WERI-Rb-1 (cell line): ENCODE data around the gene RBM33.

Experiments used
- DNase-seq: peaks from one replicate; pipeline ENCODE4 v3.0.0-alpha.2; 2020
- H3K27ac ChIP-seq: fragments of 250-450 bp; sonication (Bioruptor Pico); 2 replicates; pipeline ENCODE4 v1.5.1; 2020; ENCODE audit warnings: mild to moderate bottlenecking, moderate library complexity
- H3K27me3 ChIP-seq: fragments of 250-450 bp; sonication (Bioruptor Pico); 2 replicates; pipeline ENCODE4 v1.5.1; 2021; ENCODE audit warnings: mild to moderate bottlenecking, low read depth, moderate library complexity; ENCODE audit not compliant: insufficient read depth, severe bottlenecking
- H3K36me3 ChIP-seq: fragments of 250-450 bp; sonication (Bioruptor Pico); 2 replicates; pipeline ENCODE4 v1.5.1; 2020; ENCODE audit warnings: mild to moderate bottlenecking, moderate library complexity
- H3K4me3 ChIP-seq: 2 replicates; pipeline ENCODE4 v1.5.1; 2011; ENCODE audit warnings: low read depth, mild to moderate bottlenecking, control low read depth, low read length
- H3K9me3 ChIP-seq: fragments of 250-450 bp; sonication (Bioruptor Pico); 2 replicates; pipeline ENCODE4 v1.5.1; 2021; ENCODE audit warnings: mild to moderate bottlenecking, moderate library complexity; ENCODE audit not compliant: severe bottlenecking
- TF ChIP-seq, protein P1 (sequence below): IDR thresholded peaks from 2 replicates; pipeline ENCODE4 v1.5.1; 2011; ENCODE audit warnings: low read depth, mild to moderate bottlenecking, control low read depth, inconsistent platforms, low read length

Gene RBM33

DNA sequence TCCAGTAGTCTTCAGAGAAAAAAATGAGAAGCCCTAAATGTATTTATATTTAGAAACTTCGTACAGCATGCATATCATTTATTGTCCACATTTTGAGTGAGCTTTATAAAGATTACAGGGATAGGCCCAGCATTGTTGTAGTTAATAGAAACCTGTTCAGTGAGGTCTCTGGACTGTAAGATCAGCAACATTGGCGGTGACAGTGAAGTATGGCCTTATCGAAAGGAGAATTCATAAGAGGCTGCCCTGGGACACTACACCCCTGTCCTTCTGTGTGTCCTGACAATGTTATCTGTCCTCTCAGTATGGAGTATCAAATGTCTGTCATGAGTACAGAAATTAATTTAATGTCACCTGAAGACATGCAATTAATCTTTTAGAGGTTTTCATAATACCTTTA is 110.6 kb downstream of the RBM33 start:
- Histone ChIP-seq H3K4me3 (no peak overlapping the region), H3K27me3 (no peaks in the 10 kb centered on the region), H3K36me3 (peaks cover 12% of the 10 kb centered on the region), H3K27ac (no peak overlapping the region), H3K9me3 (no peaks in the 10 kb centered on the region)
- TF ChIP-seq, protein P1, sequence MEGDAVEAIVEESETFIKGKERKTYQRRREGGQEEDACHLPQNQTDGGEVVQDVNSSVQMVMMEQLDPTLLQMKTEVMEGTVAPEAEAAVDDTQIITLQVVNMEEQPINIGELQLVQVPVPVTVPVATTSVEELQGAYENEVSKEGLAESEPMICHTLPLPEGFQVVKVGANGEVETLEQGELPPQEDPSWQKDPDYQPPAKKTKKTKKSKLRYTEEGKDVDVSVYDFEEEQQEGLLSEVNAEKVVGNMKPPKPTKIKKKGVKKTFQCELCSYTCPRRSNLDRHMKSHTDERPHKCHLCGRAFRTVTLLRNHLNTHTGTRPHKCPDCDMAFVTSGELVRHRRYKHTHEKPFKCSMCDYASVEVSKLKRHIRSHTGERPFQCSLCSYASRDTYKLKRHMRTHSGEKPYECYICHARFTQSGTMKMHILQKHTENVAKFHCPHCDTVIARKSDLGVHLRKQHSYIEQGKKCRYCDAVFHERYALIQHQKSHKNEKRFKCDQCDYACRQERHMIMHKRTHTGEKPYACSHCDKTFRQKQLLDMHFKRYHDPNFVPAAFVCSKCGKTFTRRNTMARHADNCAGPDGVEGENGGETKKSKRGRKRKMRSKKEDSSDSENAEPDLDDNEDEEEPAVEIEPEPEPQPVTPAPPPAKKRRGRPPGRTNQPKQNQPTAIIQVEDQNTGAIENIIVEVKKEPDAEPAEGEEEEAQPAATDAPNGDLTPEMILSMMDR = no peak
- no peak for DNase-seq

- DNase-seq = no peak
- Histone ChIP-seq H3K9me3 (no peaks in the 10 kb centered on the region), H3K27me3 (no peaks in the 10 kb centered on the region), H3K27ac (no peak overlapping the region), H3K4me3 (no peak overlapping the region), H3K36me3 (peaks cover 12% of the 10 kb centered on the region)
- TF ChIP-seq, protein P1 = no peak
These were observed 111.9 kb downstream of the RBM33 start for GRCh38 chr7:155756322-155756721.

GRCh38 chr7:155758348-155758747 is 113.9 kb downstream of the RBM33 start:
- TF ChIP-seq, protein P1 = no peak
- Histone ChIP-seq H3K27me3 (no peaks in the 10 kb centered on the region), H3K36me3 (peaks cover 14% of the 10 kb centered on the region), H3K27ac (no peak overlapping the region), H3K4me3 (no peak overlapping the region), H3K9me3 (no peaks in the 10 kb centered on the region)
- DNase-seq = peak; percentile 26

DNA sequence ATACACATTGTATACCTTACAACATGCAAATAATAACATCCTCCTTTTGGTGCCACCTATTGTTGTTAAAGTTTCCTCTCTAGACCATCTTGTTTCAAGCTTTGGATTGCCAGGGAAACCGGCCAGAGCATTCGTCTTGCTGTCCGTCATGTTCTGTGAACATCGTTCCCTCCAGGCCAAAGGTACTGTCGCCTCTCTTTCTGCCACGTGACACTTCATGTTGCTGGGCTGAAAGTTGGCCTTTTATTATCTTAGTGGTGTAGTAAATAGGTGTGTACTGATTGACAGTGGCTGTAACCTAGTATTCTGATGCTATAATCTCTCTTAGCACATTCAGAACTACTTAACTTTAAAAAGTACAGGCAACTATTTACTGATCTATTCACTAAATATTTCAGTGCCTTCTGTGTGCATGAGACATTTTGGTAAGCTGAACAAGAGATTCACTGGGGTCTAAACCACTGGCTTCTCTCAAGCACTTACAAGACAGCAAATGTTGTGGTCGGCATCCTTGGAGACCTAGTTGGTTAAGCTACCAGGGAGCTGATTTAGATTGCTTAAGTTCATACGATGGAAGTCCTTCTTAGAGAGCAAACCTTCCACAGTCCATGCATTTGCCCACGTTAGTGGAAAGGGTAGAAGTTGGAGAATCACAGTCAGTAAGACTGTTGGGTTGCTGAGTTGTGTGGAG is 115.4 kb downstream of the RBM33 start:
- TF ChIP-seq, protein P1 = no peak
- H3K27ac ChIP-seq = no peak overlapping the region

GRCh38 chr7:155761162-155761561 is 116.7 kb downstream of the RBM33 start:
- DNase-seq = no peak
- H3K27ac ChIP-seq = no peak overlapping the region
- peaks cover 30% of the 10 kb centered on the region for H3K36me3 ChIP-seq
- no peaks in the 10 kb centered on the region for H3K27me3 ChIP-seq
- no peaks in the 10 kb centered on the region for H3K9me3 ChIP-seq
- H3K4me3 ChIP-seq = no peak overlapping the region
- TF ChIP-seq, protein P1 = no peak

More for the DNA sequence above, 115.4 kb downstream of the RBM33 start:
- no peaks in the 10 kb centered on the region for H3K27me3 ChIP-seq
- peaks cover 27% of the 10 kb centered on the region for H3K36me3 ChIP-seq
- H3K9me3 ChIP-seq = no peaks in the 10 kb centered on the region
- DNase-seq = no peak
- H3K4me3 ChIP-seq = no peak overlapping the region

- H3K9me3 ChIP-seq = no peaks in the 10 kb centered on the region
- H3K27me3 ChIP-seq = no peaks in the 10 kb centered on the region
- peaks cover 39% of the 10 kb centered on the region for H3K36me3 ChIP-seq
- no peak overlapping the region for H3K4me3 ChIP-seq
- DNase-seq = no peak
- TF ChIP-seq, protein P1 = no peak
- no peak overlapping the region for H3K27ac ChIP-seq
These were observed 117.6 kb downstream of the RBM33 start for GRCh38 chr7:155762036-155762435.
